HG03039 (cell line): ENCODE measurements around the gene RNF213.
"Not testable (repeated sequence)": the region's sequence is repeated elsewhere in the genome, so short reads cannot be mapped to it uniquely, and the experiment has no call there.

ENCODE experiments used
- ATAC-seq: cut with Tn5 transposase; IDR thresholded peaks from one replicate; pipeline ENCODE4 v1.9.1; 2021; ENCODE audit warnings: mild to moderate bottlenecking, moderate library complexity; ENCODE audit not compliant: unreplicated experiment

Gene RNF213

DNA sequence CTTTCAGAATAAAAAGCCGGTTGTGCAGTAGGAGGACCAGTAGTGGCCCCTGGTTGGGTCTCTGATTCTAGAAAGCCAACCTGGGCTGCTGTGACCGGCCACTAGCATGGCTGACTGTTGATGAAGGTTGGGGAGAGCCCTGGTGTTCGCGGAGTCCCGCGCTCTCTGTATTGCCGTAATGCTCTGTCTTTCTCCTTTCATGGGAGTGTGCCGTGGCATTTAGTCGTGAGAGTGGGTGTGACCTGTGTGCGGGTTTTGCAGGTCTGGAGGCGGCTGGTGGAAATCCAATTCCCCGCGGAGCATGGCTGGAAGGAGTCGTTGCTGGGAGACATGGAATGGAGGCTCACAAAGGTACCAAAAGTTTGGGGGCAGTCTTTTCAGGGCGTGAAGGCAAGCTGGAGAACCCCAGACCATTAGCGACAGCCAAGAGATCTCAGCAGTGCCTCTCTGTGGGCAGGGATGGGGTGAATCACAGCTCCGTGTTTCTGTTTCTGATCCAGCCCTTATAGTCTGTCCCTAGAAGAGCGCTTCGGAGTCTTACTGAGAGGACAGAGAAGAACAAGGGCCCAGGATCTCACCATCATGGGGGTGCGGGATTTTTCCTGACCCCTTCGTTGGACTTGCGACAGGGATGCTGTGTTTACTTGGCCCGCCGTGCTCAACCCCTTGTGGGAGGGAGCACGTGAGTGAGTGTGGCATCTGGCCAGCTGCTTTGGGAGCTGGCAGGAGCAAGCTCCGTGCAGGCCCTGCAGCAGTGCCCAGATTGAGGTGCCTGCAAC lies 56.5 kb downstream of the RNF213 start:
- no peak for ATAC-seq

DNA sequence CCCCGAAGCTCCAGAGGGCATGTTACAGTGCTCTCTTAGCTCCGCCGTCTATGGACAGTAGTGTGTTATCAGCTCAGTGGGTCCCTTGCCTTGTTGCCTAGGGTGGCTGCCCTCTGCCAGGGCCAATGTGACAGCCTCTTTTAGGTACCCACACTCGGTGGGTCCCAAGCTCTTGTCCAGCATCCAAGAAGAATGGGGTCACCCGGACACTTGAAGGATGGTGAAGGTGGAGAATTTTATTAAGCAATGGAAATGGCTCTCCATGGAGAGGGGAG lies 57.0 kb downstream of the RNF213 start:
- no peak for ATAC-seq

DNA sequence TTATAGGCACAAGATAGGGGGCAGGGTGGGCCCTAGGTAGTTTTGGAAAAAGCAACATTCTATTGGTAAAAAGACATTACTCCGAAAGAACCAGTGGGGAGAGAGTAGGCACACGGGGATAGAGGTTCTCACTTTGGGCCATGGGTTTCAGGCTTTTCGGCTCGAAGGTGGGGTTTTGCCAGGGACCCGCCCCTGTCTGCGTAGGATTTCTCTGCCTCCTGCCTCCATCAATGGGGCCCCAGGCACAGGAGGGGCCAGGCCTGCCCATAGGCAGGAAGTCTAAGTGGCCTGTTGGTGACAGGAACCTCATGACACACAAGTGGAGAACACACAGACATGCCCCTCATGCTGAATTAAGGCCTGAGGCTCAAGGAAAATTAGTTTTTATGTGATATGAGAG lies 57.5 kb downstream of the RNF213 start:
- no peak for ATAC-seq

DNA sequence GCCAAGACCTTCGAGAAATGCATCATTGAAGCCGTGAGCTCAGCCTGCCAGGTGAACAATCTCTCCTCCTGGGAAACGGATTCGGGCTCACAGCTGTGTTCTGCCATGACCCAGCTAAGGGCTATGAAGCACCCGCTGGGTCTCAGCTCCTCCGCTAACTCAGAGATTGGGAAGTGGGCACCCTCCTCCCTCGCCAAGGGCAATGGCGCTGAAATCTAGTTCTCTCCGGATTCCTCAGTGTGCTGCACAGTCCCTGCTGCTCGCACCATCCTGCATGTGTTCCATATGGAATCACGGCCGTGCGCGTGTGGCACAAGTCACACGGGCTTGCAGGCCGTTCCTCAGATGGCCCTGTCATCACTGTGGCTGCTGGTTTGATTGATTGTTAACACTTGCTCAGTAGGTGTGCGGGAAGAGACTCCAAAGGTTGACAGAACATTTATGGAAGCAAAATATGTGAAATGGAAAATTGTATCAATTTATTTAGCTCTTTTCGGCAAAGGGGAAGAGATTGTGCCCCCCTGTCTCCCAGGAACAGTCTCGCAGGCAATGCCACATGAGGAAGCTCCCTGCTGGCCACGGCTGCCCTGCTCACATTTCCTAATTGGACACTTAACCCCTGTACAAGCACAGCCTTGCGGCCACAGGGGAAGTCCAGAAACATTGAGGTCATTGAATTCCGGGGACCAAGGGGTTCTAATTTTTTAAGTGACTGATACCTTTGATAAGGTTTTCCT lies 58.8 kb downstream of the RNF213 start:
- ATAC-seq = no peak

DNA sequence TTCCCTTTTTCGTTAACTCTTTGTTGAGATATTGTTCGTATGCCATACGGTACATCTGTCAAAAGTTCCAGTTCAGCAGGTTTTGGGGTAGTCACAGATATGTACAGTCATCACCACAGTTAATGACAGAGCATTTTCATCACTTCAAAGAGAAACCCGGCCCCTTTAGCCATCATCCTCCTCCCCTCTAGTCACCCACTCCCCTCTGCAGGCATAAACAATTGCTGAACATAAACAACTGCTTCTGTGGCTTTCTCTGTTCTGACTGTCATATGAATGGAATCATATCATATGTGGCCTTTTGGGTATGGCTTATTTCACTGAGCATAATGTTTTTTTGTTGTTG lies 59.3 kb downstream of the RNF213 start:
- ATAC-seq = no peak

DNA sequence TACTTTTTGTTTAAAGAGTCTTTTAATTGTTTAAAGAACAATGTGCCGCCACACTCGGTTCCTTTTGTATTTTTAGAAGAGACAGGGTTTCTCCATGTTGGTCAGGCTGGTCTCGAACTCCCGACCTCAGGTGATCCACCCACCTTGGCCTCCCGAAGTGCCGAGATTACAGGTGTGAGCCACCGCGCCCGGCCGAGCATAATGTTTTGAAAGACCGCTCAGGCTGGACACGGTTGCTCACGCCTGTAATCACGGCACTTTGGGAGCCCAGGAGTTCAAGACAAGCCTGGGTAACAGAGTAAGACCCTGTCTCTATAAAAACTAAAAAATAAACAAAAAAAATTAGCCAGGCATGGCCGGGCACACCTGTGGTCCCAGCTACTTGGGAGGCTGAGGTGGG lies 59.8 kb downstream of the RNF213 start:
- ATAC-seq = no peak

DNA sequence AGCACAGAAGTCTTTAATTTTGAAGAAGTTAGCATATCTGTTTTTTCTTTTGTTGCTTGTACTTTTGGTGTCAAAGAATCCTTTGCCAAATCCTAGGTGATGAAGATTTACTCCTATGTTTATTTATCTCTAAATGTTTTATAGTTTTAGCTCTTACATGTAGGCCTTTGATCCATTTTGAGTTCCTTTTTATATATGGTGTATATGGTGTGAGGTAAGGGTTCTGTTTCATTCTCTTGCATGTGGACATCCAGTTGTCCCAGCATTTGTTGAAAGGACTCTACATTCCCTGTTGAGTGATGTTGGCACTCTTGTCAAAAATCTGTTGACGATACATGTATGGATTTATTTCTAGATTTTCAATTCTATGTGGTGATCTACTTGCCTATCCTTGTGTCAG lies 62.2 kb downstream of the RNF213 start:
- ATAC-seq = no peak

DNA sequence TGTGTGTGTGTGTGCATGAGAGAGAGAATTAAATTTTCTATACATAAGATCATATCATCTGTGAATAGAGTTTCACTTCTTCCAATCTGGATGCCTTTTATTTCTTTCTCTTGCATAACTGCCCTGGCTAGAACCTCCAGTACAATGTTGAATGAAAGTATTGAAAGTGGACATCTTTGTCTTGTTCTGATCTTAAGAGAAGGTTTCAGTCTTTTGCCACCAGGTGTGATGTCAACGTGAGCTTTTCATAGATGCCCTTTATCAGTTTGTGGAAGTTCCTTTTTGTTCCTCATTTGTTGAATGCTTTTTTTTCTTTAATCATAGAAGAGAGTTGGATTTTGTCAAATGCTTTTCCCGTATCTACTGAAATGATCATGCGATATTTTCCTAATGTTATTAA lies 63.3 kb downstream of the RNF213 start:
- no peak for ATAC-seq

DNA sequence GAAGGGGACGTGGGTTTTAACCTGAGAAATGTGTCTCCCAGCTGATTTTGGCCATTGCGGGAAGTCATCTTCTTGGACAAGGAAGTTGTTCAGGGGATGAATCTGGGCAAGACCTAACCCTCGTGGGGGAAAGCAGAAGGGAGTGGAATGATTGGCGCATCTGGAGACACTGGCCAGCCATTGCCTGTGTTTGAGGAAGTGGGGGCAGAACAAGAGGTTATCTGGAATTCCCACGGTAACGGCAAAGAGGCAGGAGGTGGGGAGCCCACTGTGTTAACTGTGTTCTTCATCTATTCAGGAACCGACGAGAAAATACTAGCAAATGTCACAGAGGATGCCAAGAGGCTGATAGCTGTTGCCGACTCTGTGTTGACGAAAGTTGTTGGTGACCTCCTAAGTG lies 66.9 kb downstream of the RNF213 start:
- ATAC-seq = no peak

DNA sequence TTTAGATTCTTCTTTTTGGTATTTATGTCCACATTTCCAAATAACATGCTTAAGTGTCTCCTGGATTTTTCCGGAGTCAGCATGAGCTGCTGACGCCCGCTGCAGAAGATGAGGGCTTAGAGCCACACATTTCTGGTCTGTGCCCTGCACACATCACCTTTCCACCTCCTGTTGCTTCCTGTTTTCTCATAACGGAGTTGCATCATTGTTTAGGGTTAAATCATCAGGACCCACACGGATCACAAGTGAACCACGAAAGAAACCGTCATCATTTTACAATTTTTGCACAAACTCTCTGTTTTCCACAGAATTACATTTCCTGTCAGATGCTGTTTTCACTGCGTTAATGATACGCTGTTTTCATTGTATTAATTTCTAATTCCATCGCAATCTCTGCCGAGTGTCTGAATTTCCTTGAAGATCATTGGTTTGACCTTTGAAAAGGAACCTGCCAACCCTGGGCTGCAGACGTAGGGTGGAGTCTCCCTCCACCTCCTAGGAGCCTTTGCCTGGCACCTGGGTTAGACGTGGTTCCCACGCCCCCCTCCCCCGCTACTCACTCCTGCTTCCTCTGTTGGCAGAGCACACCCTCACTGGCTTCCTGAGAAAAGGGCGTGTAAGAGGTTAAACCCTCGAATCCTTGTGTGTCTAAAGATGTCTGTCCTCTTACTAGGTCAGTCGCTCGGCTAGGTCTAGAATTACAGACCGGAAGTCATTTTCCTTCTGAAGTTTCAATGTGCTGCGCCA lies 68.2 kb downstream of the RNF213 start:
- no peak for ATAC-seq

DNA sequence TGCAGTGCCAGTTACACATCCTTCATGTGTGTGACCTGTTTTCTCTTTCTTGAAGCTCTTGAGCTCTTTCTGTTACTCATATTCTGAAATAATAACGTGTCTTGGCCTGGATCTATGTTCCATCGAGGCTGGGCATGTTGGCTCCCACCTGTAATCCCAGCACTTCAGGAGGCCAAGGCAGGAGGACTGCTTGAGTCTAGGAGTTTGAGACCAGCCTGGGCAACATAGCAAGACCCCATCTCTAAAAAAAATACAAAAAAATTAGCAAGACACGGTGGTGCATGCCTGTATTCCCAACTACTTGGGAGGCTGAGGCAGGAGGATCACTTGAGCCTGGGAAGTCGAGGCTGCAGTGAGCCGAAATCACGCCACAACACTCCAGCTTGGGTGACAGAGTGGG lies 68.8 kb downstream of the RNF213 start:
- ATAC-seq = not testable (repeated sequence)

DNA sequence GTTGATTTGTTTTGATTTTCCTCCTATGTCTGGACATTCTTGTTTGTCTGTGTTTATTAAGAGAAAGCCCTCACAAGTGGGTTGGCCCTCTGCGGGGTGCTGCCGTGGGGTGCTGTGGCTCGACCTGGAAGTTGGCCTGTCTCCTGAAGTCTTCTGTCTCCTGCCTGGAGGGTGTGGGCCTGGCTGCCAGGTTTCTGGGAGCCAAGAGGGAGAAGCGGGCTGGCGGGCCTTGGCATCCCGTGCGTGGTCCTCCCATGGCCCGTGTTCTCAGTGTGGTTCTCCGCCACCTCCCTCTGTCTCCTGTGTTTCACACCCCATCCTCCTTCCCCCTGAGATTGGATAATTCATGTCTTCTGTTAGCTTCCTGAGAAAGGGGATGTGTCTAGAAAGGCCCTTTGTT lies 69.6 kb downstream of the RNF213 start:
- no peak for ATAC-seq

DNA sequence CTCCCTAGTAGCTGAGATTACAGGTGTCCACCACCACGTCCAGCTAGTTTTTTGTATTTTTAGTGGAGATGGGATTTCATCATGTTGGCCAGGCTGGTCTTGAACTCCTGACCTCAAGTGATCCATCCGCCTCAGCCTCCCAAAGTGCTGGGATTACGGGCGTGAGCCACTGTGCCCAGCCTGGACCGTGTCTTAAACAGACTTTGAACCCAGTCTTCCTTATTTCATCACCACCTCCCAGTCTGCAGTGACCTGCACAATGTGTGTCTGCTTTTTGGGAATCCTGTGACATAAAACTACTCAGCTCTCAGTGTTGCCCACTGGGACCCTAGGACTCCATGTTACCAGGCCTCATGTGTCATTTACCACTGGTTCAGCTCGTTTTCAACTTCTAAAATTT lies 70.3 kb downstream of the RNF213 start:
- not testable (repeated sequence) for ATAC-seq

DNA sequence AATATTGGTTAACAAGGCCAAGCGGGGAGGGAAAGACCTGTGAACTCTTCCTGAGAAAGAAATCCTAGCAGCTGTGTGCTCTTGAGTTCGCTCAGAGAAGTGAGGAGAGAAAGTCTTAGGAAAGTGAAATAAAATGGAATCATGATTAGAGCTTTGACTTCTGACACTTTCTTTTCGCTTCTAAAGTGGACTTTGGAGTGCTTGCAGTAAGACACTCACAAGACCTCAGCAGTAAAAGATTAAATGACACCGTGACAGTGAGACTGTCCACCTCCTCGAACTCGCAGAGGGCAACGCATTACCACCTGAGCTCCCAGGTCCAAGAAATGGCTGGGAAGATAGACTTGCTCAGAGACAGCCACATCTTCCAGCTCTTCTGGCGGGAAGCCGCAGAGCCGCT lies 71.2 kb downstream of the RNF213 start:
- ATAC-seq = no peak

DNA sequence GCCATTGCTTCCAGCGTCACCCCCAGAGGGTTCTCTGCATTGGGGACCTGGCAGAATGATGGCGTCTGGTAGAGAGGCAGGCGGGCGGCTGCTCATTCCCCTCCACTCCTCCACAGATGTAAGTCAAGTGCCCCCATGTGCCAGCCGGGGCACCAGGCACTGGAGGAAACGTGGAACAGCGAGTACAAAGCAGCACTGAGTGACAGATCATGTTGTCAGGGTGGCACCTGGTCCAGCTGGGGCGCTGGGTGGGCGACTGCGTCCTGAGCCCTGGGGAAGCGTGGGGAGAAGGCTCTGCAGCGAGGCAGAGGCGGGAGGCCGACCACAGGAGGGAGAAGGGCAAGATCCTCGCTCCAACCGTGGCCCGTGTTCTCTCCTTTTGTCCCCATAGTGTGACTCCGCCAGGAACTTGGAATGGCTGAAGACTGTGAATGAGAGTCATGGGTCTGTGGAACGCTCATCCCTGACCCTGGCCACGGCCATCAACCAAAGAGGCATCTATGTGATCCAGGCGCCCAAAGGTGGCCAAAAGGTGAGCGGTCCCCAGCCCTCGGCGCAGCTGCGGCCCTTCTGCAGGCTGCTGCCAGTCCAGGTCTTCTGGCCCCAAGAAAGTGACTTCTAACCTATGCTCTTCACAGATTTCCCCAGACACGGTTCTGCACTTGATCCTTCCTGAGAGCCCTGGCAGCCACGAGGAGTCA lies 76.7 kb downstream of the RNF213 start:
- no peak for ATAC-seq

DNA sequence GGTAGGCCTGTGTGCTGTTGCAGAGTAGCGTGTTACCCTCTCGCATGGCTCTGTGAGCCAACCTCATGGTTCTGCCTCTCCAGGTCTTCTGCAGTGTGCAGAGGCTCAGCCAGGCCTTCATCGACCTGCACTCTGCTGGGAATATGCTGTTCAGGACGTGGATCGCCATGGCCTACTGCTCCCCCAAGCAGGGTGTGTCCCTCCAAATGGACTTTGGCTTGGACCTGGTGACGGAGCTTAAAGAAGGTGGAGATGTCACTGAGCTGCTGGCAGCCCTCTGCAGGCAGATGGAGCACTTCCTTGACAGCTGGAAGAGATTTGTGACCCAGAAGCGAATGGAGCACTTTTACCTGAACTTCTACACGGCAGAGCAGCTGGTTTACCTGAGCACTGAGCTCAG lies 78.5 kb downstream of the RNF213 start:
- ATAC-seq = no peak

DNA sequence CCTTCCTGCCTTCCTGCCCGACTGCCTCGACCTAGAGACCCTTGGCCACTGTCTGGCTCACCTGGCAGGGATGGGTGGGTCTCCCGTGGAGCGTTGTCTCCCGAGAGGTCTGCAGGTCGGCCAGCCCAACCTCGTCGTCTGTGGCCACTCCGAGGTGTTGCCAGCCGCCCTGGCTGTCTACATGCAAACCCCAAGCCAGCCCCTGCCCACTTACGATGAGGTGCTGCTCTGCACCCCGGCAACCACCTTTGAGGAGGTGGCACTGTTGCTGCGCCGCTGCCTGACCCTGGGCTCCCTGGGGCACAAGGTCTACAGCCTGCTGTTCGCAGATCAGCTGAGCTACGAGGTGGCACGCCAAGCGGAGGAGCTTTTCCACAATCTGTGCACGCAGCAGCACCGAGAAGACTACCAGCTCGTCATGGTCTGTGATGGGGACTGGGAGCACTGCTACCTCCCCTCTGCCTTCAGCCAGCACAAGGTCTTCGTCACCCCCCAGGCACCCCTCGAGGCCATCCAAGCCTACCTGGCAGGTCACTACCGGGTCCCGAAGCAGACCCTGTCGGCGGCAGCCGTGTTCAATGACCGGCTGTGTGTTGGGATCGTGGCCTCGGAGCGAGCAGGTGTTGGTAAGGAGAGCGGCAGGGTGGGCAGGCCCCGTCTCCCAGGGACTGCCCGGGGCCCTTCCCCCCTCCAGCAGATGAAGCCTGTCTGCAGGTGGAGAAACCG lies 79.2 kb downstream of the RNF213 start:
- no peak for ATAC-seq

DNA sequence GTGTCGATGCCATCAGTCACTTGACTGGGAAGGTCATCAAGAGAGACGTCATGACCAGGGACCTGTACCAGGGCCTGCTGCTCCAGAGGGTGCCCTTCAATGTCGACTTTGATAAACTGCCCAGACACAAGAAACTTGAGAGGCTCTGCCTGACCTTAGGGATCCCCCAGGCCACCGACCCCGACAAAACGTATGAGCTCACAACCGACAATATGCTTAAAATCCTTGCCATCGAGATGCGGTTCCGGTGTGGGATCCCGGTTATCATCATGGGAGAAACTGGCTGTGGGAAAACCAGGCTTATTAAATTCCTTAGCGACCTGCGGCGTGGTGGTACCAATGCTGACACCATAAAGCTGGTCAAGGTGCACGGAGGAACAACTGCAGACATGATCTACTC lies 84.7 kb downstream of the RNF213 start:
- ATAC-seq = no peak

DNA sequence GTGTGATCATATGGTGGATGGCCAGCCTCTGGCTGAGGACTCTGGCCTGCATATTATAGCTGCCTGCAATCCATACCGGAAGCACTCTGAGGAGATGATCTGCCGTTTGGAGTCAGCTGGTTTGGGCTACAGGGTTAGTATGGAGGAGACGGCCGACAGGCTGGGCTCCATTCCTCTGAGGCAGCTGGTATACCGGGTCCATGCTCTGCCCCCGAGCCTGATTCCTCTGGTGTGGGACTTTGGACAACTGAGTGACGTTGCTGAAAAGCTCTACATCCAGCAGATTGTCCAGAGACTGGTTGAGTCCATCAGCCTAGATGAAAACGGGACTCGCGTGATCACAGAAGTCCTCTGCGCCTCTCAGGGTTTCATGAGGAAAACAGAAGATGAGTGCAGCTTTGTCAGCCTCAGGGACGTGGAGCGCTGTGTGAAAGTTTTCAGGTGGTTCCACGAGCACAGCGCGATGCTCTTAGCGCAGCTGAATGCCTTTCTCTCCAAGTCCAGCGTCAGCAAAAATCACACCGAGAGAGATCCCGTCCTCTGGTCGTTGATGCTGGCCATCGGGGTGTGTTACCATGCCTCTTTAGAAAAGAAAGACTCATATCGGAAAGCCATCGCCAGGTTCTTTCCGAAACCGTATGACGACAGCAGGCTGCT lies 85.3 kb downstream of the RNF213 start:
- ATAC-seq = no peak

DNA sequence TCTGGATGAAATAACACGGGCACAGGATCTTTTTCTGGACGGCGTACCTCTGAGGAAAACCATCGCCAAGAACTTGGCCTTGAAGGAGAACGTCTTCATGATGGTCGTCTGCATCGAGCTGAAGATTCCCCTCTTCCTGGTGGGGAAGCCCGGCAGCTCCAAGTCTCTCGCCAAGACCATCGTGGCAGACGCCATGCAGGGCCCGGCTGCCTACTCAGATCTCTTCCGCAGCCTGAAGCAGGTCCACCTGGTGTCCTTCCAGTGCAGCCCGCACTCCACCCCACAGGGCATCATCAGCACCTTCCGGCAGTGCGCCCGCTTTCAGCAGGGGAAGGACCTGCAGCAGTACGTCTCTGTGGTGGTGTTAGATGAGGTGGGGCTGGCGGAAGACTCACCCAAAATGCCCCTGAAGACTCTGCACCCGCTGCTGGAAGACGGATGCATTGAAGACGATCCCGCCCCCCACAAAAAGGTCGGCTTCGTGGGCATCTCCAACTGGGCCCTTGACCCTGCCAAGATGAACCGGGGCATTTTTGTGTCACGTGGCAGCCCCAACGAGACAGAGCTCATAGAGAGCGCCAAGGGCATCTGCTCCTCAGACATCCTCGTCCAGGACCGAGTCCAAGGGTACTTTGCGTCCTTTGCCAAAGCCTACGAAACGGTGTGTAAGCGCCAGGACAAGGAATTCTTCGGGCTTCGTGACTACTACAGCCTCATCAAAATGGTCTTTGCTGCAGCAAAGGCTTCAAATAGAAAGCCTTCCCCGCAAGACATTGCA lies 86.0 kb downstream of the RNF213 start:
- no peak for ATAC-seq
